Measurements from ENCODE around the gene C16orf96. TPM values are rescaled to one million over a fixed set of nuclear protein-coding genes. Genes with fewer than 3 reads are reported as not detected.
A peak's percentile ranks its signal among the peaks of the same experiment; 100 is the strongest.
"Not testable (repeated sequence)": the region's sequence is repeated elsewhere in the genome, so short reads cannot be mapped to it uniquely, and the experiment has no call there.

Gene C16orf96
- total RNA-seq, 1 donor from 2014 or later = 0.54 TPM

GRCh38 chr16:4566144-4566543 lies 10.0 kb downstream of the C16orf96 start:
- H3K4me3 Mint-ChIP-seq (ENCODE audit: unreplicated experiment) = no peak overlapping the region
- H3K4me1 Mint-ChIP-seq (ENCODE audit: unreplicated experiment) = no peaks in the 10 kb centered on the region
- TF ChIP-seq CTCF (IDR thresholded peaks at IDR 0.05; ENCODE audit: unreplicated experiment) = no peak
- H3K27me3 Mint-ChIP-seq (ENCODE audit: unreplicated experiment) = peaks cover 1% of the 10 kb centered on the region
- no peaks in the 10 kb centered on the region for H3K9me3 Mint-ChIP-seq (ENCODE audit: unreplicated experiment)
- DNase-seq (ENCODE audit: low spot score) = no peak
- no peak overlapping the region for H3K27ac Mint-ChIP-seq (ENCODE audit: unreplicated experiment)
- no peaks in the 10 kb centered on the region for H3K36me3 Mint-ChIP-seq (ENCODE audit: low read depth, unreplicated experiment)

- Mint-ChIP-seq H3K27me3 (ENCODE audit: unreplicated experiment) (peaks cover 2% of the 10 kb centered on the region), H3K36me3 (ENCODE audit: low read depth, unreplicated experiment) (no peaks in the 10 kb centered on the region), H3K4me3 (ENCODE audit: unreplicated experiment) (no peak overlapping the region), H3K4me1 (ENCODE audit: unreplicated experiment) (no peaks in the 10 kb centered on the region), H3K9me3 (ENCODE audit: unreplicated experiment) (no peaks in the 10 kb centered on the region), H3K27ac (ENCODE audit: unreplicated experiment) (no peak overlapping the region)
- TF ChIP-seq CTCF (IDR thresholded peaks at IDR 0.05; ENCODE audit: unreplicated experiment) = no peak
- DNase-seq (ENCODE audit: low spot score) = no peak
These were observed 13.9 kb downstream of the C16orf96 start for GRCh38 chr16:4570086-4570485.

- Mint-ChIP-seq H3K27ac (ENCODE audit: unreplicated experiment) (no peak overlapping the region), H3K36me3 (ENCODE audit: low read depth, unreplicated experiment) (no peaks in the 10 kb centered on the region), H3K4me3 (ENCODE audit: unreplicated experiment) (no peak overlapping the region), H3K4me1 (ENCODE audit: unreplicated experiment) (no peaks in the 10 kb centered on the region), H3K9me3 (ENCODE audit: unreplicated experiment) (no peaks in the 10 kb centered on the region), H3K27me3 (ENCODE audit: unreplicated experiment) (peaks cover 2% of the 10 kb centered on the region)
- no peak for DNase-seq (ENCODE audit: low spot score)
- no peak for TF ChIP-seq CTCF (IDR thresholded peaks at IDR 0.05; ENCODE audit: unreplicated experiment)
These were observed 14.7 kb downstream of the C16orf96 start for GRCh38 chr16:4570688-4571321.

DNA sequence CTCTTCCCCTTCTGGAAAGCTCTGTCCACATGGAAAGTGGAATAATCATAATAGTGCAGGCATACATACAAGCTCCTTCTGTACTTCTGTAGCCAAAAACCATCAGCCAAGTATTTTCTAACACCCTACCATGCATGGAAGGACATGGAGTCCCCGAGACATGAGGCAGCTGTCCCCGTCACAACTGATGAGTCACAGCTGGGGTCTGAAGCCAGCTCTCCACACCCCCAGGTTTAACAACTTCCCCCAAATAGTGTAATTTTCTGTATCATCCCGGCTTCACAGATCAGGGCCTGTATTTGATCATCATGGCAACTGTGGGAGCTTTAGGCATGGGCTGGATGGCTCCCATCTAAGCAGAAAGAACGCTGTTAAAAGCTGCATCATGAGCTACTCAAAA lies 16.6 kb downstream of the C16orf96 start:
- DNase-seq (ENCODE audit: low spot score) = no peak
- H3K4me3 Mint-ChIP-seq (ENCODE audit: unreplicated experiment) = no peak overlapping the region
- peaks cover 2% of the 10 kb centered on the region for H3K27me3 Mint-ChIP-seq (ENCODE audit: unreplicated experiment)
- no peaks in the 10 kb centered on the region for H3K36me3 Mint-ChIP-seq (ENCODE audit: low read depth, unreplicated experiment)
- TF ChIP-seq CTCF (IDR thresholded peaks at IDR 0.05; ENCODE audit: unreplicated experiment) = no peak
- peak overlapping the region; percentile 31 for H3K27ac Mint-ChIP-seq (ENCODE audit: unreplicated experiment)
- no peaks in the 10 kb centered on the region for H3K4me1 Mint-ChIP-seq (ENCODE audit: unreplicated experiment)
- no peaks in the 10 kb centered on the region for H3K9me3 Mint-ChIP-seq (ENCODE audit: unreplicated experiment)

GRCh38 chr16:4573926-4574325 lies 17.8 kb downstream of the C16orf96 start:
- not testable (repeated sequence) for H3K27ac Mint-ChIP-seq (ENCODE audit: unreplicated experiment); H3K9me3 Mint-ChIP-seq (ENCODE audit: unreplicated experiment); DNase-seq (ENCODE audit: low spot score); H3K4me3 Mint-ChIP-seq (ENCODE audit: unreplicated experiment); H3K4me1 Mint-ChIP-seq (ENCODE audit: unreplicated experiment); H3K36me3 Mint-ChIP-seq (ENCODE audit: low read depth, unreplicated experiment); H3K27me3 Mint-ChIP-seq (ENCODE audit: unreplicated experiment)

All from endothelial cell (in vitro differentiated cells).